Activated CD8-positive, alpha-beta memory T cell treated with anti-CD3 and anti-CD28 coated beads for 1 hour (primary cell): ENCODE results near the gene ZNG1E.
A peak's percentile ranks its signal among the peaks of the same experiment; 100 is the strongest.
"Not testable (repeated sequence)": the region's sequence is repeated elsewhere in the genome, so short reads cannot be mapped to it uniquely, and the experiment has no call there.

Experiments used
- DNase-seq, 2 donors: peaks; one replicate each; pipeline ENCODE4 v3.0.0-alpha.2; 2020; ENCODE audit warnings: low read depth in 1 of 2; ENCODE audit errors: extremely low read depth in 1 of 2

Gene ZNG1E

GRCh38 chr9:65675589-65676021 lies at the start of gene ZNG1E:
ZNG1E (plus strand) TSS chr9:65675928; CDS start chr9:65675977, 49 bp downstream.
- DNase-seq: peak; percentile 33 to 35

- DNase-seq: not testable (repeated sequence)
Measured at GRCh38 chr9:65673579-65673978, 2.1 kb upstream of the ZNG1E start.

GRCh38 chr9:65675018-65675417 lies 710 bp upstream of the ZNG1E start:
- DNase-seq: not testable (repeated sequence)

- not testable (repeated sequence) for DNase-seq
Measured at GRCh38 chr9:65676389-65676788, 661 bp downstream of the ZNG1E start.

GRCh38 chr9:65678533-65678932 lies 2.8 kb downstream of the ZNG1E start:
- DNase-seq: not testable (repeated sequence)

GRCh38 chr9:65703550-65703949 lies 27.8 kb downstream of the ZNG1E start:
- not testable (repeated sequence) for DNase-seq

GRCh38 chr9:65714445-65714844 lies 38.7 kb downstream of the ZNG1E start:
- not testable (repeated sequence) for DNase-seq

- DNase-seq: not testable (repeated sequence)
Measured at GRCh38 chr9:65737096-65737564, 61.4 kb downstream of the ZNG1E start, which contains the start of gene FOXD4L4. FOXD4L4 (plus strand) TSS chr9:65737146; CDS start chr9:65737146, 0 bp downstream.

GRCh38 chr9:65738133-65738532 lies 62.4 kb downstream of the ZNG1E start:
- DNase-seq: not testable (repeated sequence)
